ENCODE results near the gene FAH. TPM values are rescaled to one million over a fixed set of nuclear protein-coding genes. Genes with fewer than 3 reads are reported as not detected.

FAH gene
- total and polyA plus RNA-seq, 11 donors = 12.4 to 48.9 (median 24.0) TPM

GRCh38 chr15:80136854-80137253 is 15.9 kb upstream of the FAH start:
- H3K4me3 ChIP-seq = no peak overlapping the region
- peaks cover 0 to 3% (median 0%) of the 10 kb centered on the region in 12 donors for H3K4me1 ChIP-seq
- peaks cover 0 to 68% (median 50%) of the 10 kb centered on the region in 9 donors for H3K36me3 ChIP-seq
- intact Hi-C loops (cut with DNase I) = no loop called here
- ATAC-seq (no peak), DNase-seq (no peak)
- TF ChIP-seq POLR2A (IDR thresholded peaks at IDR 0.05) (no peak), CTCF (IDR thresholded peaks at IDR 0.05) (no peak)
- H3K9me3 ChIP-seq = no peaks in the 10 kb centered on the region
- 88 to 94% (median 93%) methylated on average over 3 of the region's 3 CpGs for WGBS, 4 donors
- no peaks in the 10 kb centered on the region for H3K27me3 ChIP-seq
- H3K27ac ChIP-seq = no peak overlapping the region

- intact Hi-C loops (cut with DNase I) = no loop called here
- H3K9me3 ChIP-seq = no peaks in the 10 kb centered on the region
- TF ChIP-seq CTCF (IDR thresholded peaks at IDR 0.05) (no peak), POLR2A (IDR thresholded peaks at IDR 0.05) (no peak)
- ATAC-seq (no peak), DNase-seq (no peak)
- peaks cover 0 to 47% (median 31%) of the 10 kb centered on the region in 9 donors for H3K36me3 ChIP-seq
- H3K27me3 ChIP-seq = no peaks in the 10 kb centered on the region
- peaks cover 0 to 3% (median 0%) of the 10 kb centered on the region in 12 donors for H3K4me1 ChIP-seq
- no peak overlapping the region for H3K4me3 ChIP-seq
- no peak overlapping the region for H3K27ac ChIP-seq
- 89 to 93% (median 90%) methylated on average over 3 of the region's 3 CpGs for WGBS, 4 donors
These were observed 13.8 kb upstream of the FAH start for GRCh38 chr15:80138961-80139360.

GRCh38 chr15:80140909-80141308 is 11.9 kb upstream of the FAH start:
- Histone ChIP-seq H3K4me1 (peaks cover 0 to 3% (median 0%) of the 10 kb centered on the region in 12 donors), H3K9me3 (no peaks in the 10 kb centered on the region), H3K4me3 (no peak overlapping the region), H3K27ac (no peak overlapping the region), H3K27me3 (no peaks in the 10 kb centered on the region), H3K36me3 (peaks cover 0 to 28% (median 14%) of the 10 kb centered on the region in 9 donors)
- intact Hi-C loops (cut with DNase I) = loop anchor here in 1 of 10 donors (10.0 kb wide), 1 partner anchor 56 kb away; no protein-coding TSS in a partner anchor
- ATAC-seq (no peak), DNase-seq (no peak)
- 93 to 95% (median 94%) methylated on average over 3 to 4 of the region's 4 CpGs for WGBS, 4 donors
- no peak for TF ChIP-seq POLR2A (IDR thresholded peaks at IDR 0.05)
- no peak for TF ChIP-seq CTCF (IDR thresholded peaks at IDR 0.05)

- peaks cover 0 to 3% (median 0%) of the 10 kb centered on the region in 12 donors for H3K4me1 ChIP-seq
- no peak for DNase-seq
- H3K36me3 ChIP-seq = peaks cover 0 to 19% (median 4%) of the 10 kb centered on the region in 9 donors
- H3K4me3 ChIP-seq = no peak overlapping the region
- H3K27ac ChIP-seq = no peak overlapping the region
- WGBS, 4 donors = 92 to 94% (median 94%) methylated on average over 5 of the region's 5 CpGs
- intact Hi-C loops (cut with DNase I) = loop anchor here in 1 of 10 donors (10.0 kb wide), 1 partner anchor 57 kb away; no protein-coding TSS in a partner anchor
- no peak for ATAC-seq
- no peaks in the 10 kb centered on the region for H3K9me3 ChIP-seq
- no peaks in the 10 kb centered on the region for H3K27me3 ChIP-seq
- no peak for TF ChIP-seq CTCF (IDR thresholded peaks at IDR 0.05)
- TF ChIP-seq POLR2A (IDR thresholded peaks at IDR 0.05) = no peak
These were observed 10.7 kb upstream of the FAH start for GRCh38 chr15:80141916-80142598.

Measured in heart left ventricle (tissue), 16 donors.